GM23338 (cell line): ENCODE data around the gene ADIPOQ. TPM values are rescaled to one million over a fixed set of nuclear protein-coding genes. Genes with fewer than 3 reads are reported as not detected.

Experiments
- ATAC-seq: fragments of 200-7000 bp; cut with Tn5 transposase; 3 replicates; pipeline ENCODE4 v1.9.1; 2020
- DNase-seq: peaks from one replicate; pipeline ENCODE4 v3.0.0-alpha.2; 2015; ENCODE audit warnings: low spot score
- H2AFZ ChIP-seq: fragments of 200-600 bp; sonication (generic); 2 replicates; pipeline ENCODE4 v1.8.0; 2016; ENCODE audit warnings: antibody characterized with exemption, mild to moderate bottlenecking, moderate library complexity
- H3F3A ChIP-seq: fragments of 200-600 bp; sonication (generic); replicated peaks from 2 replicates; pipeline ENCODE4 v1.8.0; 2017; ENCODE audit warnings: antibody characterized with exemption, mixed run types, low read depth
- H3K27ac ChIP-seq: fragments of 200-600 bp; sonication (generic); 2 replicates; pipeline ENCODE4 v1.6.1; 2016; ENCODE audit warnings: low read depth
- H3K27me3 ChIP-seq: fragments of 200-600 bp; sonication (generic); 2 replicates; pipeline ENCODE4 v1.8.0; 2016; ENCODE audit warnings: mild to moderate bottlenecking, mixed run types, moderate library complexity; ENCODE audit not compliant: insufficient read depth
- H3K36me3 ChIP-seq: fragments of 200-600 bp; sonication (generic); 2 replicates; pipeline ENCODE4 v1.8.0; 2016; ENCODE audit warnings: mild to moderate bottlenecking; ENCODE audit not compliant: insufficient read depth
- H3K4me1 ChIP-seq: fragments of 200-600 bp; sonication (generic); 2 replicates; pipeline ENCODE4 v1.8.0; 2016; ENCODE audit warnings: mild to moderate bottlenecking, moderate library complexity; ENCODE audit not compliant: insufficient read depth
- H3K4me2 ChIP-seq: fragments of 200-600 bp; sonication (generic); 2 replicates; pipeline ENCODE4 v1.7.1; 2017; ENCODE audit warnings: mixed run types
- H3K4me3 ChIP-seq: fragments of 200-600 bp; sonication (generic); 2 replicates; pipeline ENCODE4 v1.6.1; 2016; ENCODE audit warnings: mixed run types
- H3K79me2 ChIP-seq: fragments of 200-600 bp; sonication (generic); replicated peaks from 2 replicates; pipeline ENCODE4 v1.8.0; 2017; ENCODE audit warnings: mild to moderate bottlenecking; ENCODE audit not compliant: insufficient read depth
- H3K9me2 ChIP-seq: fragments of 200-600 bp; sonication (generic); 2 replicates; pipeline ENCODE4 v1.8.0; 2017; ENCODE audit not compliant: insufficient read depth
- H4K20me1 ChIP-seq: fragments of 200-600 bp; sonication (generic); replicated peaks from 2 replicates; pipeline ENCODE4 v1.8.0; 2017; ENCODE audit warnings: mild to moderate bottlenecking; ENCODE audit not compliant: insufficient read depth
- H3K27ac Mint-ChIP-seq: 2 replicates; pipeline ENCODE4 v1.8.0; 2020; ENCODE audit warnings: inconsistent platforms, mild to moderate bottlenecking, moderate library complexity, mixed read lengths
- H3K27me3 Mint-ChIP-seq: 3 replicates; pipeline ENCODE4 v1.8.0; 2022; ENCODE audit warnings: low read depth, mild to moderate bottlenecking, moderate library complexity, mixed read lengths, inconsistent platforms; ENCODE audit not compliant: insufficient read depth, poor library complexity
- H3K36me3 Mint-ChIP-seq: 3 replicates; pipeline ENCODE4 v1.8.0; 2021; ENCODE audit warnings: low read depth, mild to moderate bottlenecking, inconsistent platforms, moderate library complexity, mixed read lengths
- H3K4me1 Mint-ChIP-seq: 3 replicates; pipeline ENCODE4 v1.8.0; 2020; ENCODE audit warnings: mild to moderate bottlenecking, inconsistent platforms, mixed read lengths
- H3K4me3 Mint-ChIP-seq: 3 replicates; pipeline ENCODE4 v1.8.0; 2021; ENCODE audit warnings: moderate library complexity, mild to moderate bottlenecking, inconsistent platforms, mixed read lengths
- H3K9me3 Mint-ChIP-seq: 3 replicates; pipeline ENCODE4 v1.8.0; 2020; ENCODE audit warnings: moderate library complexity, mild to moderate bottlenecking, inconsistent platforms, mixed read lengths
- CREB1 ChIP-seq: fragments of 250-450 bp; sonication (Bioruptor Pico); IDR thresholded peaks from 2 replicates; pipeline ENCODE4 v1.5.0; 2020; ENCODE audit warnings: low read depth, mild to moderate bottlenecking, moderate library complexity
- CTCF ChIP-seq, 2 experiments: fragments of 200-600 bp in 1 of 2; sonication (generic) in 1 of 2; conservative IDR thresholded peaks; 2 replicates each; pipeline versions ENCODE4 v1.5.1 to v1.6.1; 2016 to 2017; ENCODE audit warnings: antibody characterized with exemption in 2 of 2, low read depth in 2 of 2, mild to moderate bottlenecking in 2 of 2, moderate library complexity in 1 of 2
- ETS1 ChIP-seq: IDR thresholded peaks from 2 replicates; pipeline ENCODE4 v1.6.1; 2016; ENCODE audit warnings: antibody characterized with exemption
- EZH2 ChIP-seq: fragments of 200-600 bp; sonication (generic); IDR thresholded peaks from one replicate; pipeline ENCODE4 v1.8.0; 2017; ENCODE audit warnings: antibody characterized with exemption, mild to moderate bottlenecking, low read depth; ENCODE audit not compliant: unreplicated experiment
- EZH2phosphoT487 ChIP-seq: fragments of 200-600 bp; sonication (generic); IDR thresholded peaks from one replicate; pipeline ENCODE4 v1.8.1; 2018; ENCODE audit warnings: antibody characterized with exemption; ENCODE audit not compliant: unreplicated experiment
- JUNB ChIP-seq: IDR thresholded peaks from one replicate; pipeline ENCODE4 v1.6.1; 2016; ENCODE audit warnings: antibody characterized with exemption; ENCODE audit not compliant: unreplicated experiment
- POLR2AphosphoS5 ChIP-seq: IDR thresholded peaks from 2 replicates; pipeline ENCODE4 v1.6.1; 2016; ENCODE audit warnings: antibody characterized with exemption, low read depth
- STAT1 ChIP-seq: IDR thresholded peaks from one replicate; pipeline ENCODE4 v1.6.1; 2016; ENCODE audit warnings: antibody characterized with exemption; ENCODE audit not compliant: unreplicated experiment
- ZNF331 ChIP-seq: fragments of 250-450 bp; sonication (Bioruptor Pico); IDR thresholded peaks from 2 replicates; pipeline ENCODE4 v1.5.0; 2020; ENCODE audit warnings: low read depth, mild to moderate bottlenecking, moderate library complexity
- ZNF462 ChIP-seq: fragments of 250-450 bp; sonication (Bioruptor Pico); IDR thresholded peaks from 2 replicates; pipeline ENCODE4 v1.5.0; 2020; ENCODE audit warnings: mild to moderate bottlenecking, moderate library complexity
- polyA plus RNA-seq: library from polyadenylated mRNA; unstranded; fragments of >200 nt; fragmentation: Nextera tagmentation; extraction: Ambion mirVana; gene quantifications from 2 replicates; pipeline ENCODE4 v1.2.1, GENCODE V29; 2016
- total RNA-seq: library from RNA; depleted of rRNA; stranded (reverse); fragments of >200 nt; shearing (Covaris generic); gene quantifications from 2 replicates; pipeline ENCODE4 v1.2.3, GENCODE V29; 2014

ADIPOQ gene
- total and polyA plus RNA-seq, 2 experiments from 2014 or later = not detected

- TF ChIP-seq CREB1 (CRISPR knock-in tag) (no peak), ETS1 (no peak), EZH2 (no peak), ZNF331 (CRISPR knock-in tag) (no peak)
Measured at GRCh38 chr3:186798239-186798874, 44.2 kb upstream of the ADIPOQ start (continued).

- Histone ChIP-seq H3K4me1 (peaks cover under 1% of the 10 kb centered on the region; the same call in 1 of the 2 replicates), H3K27me3 (no peaks in the 10 kb centered on the region), H3K9me2 (no peaks in the 10 kb centered on the region), H3K4me3 (no peak overlapping the region), H2AFZ (no peak overlapping the region), H4K20me1 (peaks cover 16% of the 10 kb centered on the region), H3K27ac (no peak overlapping the region), H3K36me3 (peaks cover 81% of the 10 kb centered on the region), H3K4me2 (no peak overlapping the region), H3K79me2 (peaks cover 26% of the 10 kb centered on the region), H3F3A (peaks cover 11% of the 10 kb centered on the region)
- no peak overlapping the region for H3K4me3 Mint-ChIP-seq
- H3K36me3 Mint-ChIP-seq = peaks cover 89% of the 10 kb centered on the region
- DNase-seq (no peak), ATAC-seq (no peak)
- no peaks in the 10 kb centered on the region for H3K27me3 Mint-ChIP-seq
- no peak for TF ChIP-seq JUNB
- TF ChIP-seq STAT1 = no peak
- no peak for TF ChIP-seq CREB1 (CRISPR knock-in tag)
- TF ChIP-seq ETS1 = no peak
- no peak for TF ChIP-seq ZNF462 (CRISPR knock-in tag)
- TF ChIP-seq POLR2AphosphoS5 = no peak
- no peak for TF ChIP-seq ZNF331 (CRISPR knock-in tag)
- no peak for TF ChIP-seq EZH2
- TF ChIP-seq CTCF (conservative IDR thresholded peaks at IDR 0.05; ENCODE audit: low read depth in 2 of 2) = no peak
- no peak for TF ChIP-seq EZH2phosphoT487
- H3K4me1 Mint-ChIP-seq = no peaks in the 10 kb centered on the region; the same call in 2 of the 3 replicates
- no peaks in the 10 kb centered on the region for H3K9me3 Mint-ChIP-seq
- no peak overlapping the region for H3K27ac Mint-ChIP-seq
Measured at GRCh38 chr3:186800285-186800684, 42.2 kb upstream of the ADIPOQ start.
